A549 (cell line): ENCODE measurements around the gene GUCY1A1.

Experiments used
- EP300 ChIP-seq, 2 experiments: fragments of >200 bp; sonication (Bioruptor Twin); formaldehyde crosslinking; IDR thresholded peaks; 2 replicates in 1 of 2; 3 replicates in 1 of 2; pipeline ENCODE4 v1.6.1; 2016 to 2017
- HDAC2 ChIP-seq: fragments of 200-600 bp; sonication (generic); IDR thresholded peaks from 2 replicates; pipeline ENCODE4 v1.6.1; 2016
- JUN ChIP-seq, 2 experiments: fragments of >200 bp; sonication (Bioruptor Twin); formaldehyde crosslinking; IDR thresholded peaks; 2 replicates in 1 of 2; 3 replicates in 1 of 2; pipeline ENCODE4 v1.6.1; 2016 to 2017
- NFE2L2 ChIP-seq: fragments of 150-350 bp; conservative IDR thresholded peaks from 2 replicates; pipeline ENCODE4 v1.6.1; 2014; ENCODE audit warnings: low read length
- POLR2A ChIP-seq: IDR thresholded peaks from 2 replicates; pipeline ENCODE4 v1.6.1; 2012; ENCODE audit warnings: mild to moderate bottlenecking, low read length
- POLR2AphosphoS2 ChIP-seq: conservative IDR thresholded peaks from 2 replicates; pipeline ENCODE4 v1.6.1; 2012; ENCODE audit warnings: low read length, improper control_type of control experiment, inconsistent platforms
- RNF2 ChIP-seq: fragments of 200-600 bp; sonication (generic); IDR thresholded peaks from 2 replicates; pipeline ENCODE4 v1.6.1; 2016; ENCODE audit warnings: low read depth, mild to moderate bottlenecking, antibody characterized with exemption, moderate library complexity, borderline replicate concordance
- ZC3H11A ChIP-seq: fragments of 450-650 bp; IDR thresholded peaks from 2 replicates; pipeline ENCODE4 v1.6.1; 2014; ENCODE audit warnings: antibody characterized with exemption, mild to moderate bottlenecking
- ZFP36 ChIP-seq: fragments of 450-650 bp; IDR thresholded peaks from 2 replicates; pipeline ENCODE4 v1.6.1; 2014; ENCODE audit warnings: borderline replicate concordance; ENCODE audit not compliant: partially characterized antibody
- TF ChIP-seq, protein P1 (sequence below): fragments of >200 bp; sonication (Bioruptor Twin); formaldehyde crosslinking; IDR thresholded peaks from 3 replicates; pipeline ENCODE4 v1.5.1; 2016
- TF ChIP-seq, protein P2 (sequence below): fragments of >200 bp; sonication (Bioruptor Twin); formaldehyde crosslinking; IDR thresholded peaks from 3 replicates; pipeline ENCODE4 v1.6.1; 2016
- TF ChIP-seq, protein P3 (sequence below): IDR thresholded peaks from 2 replicates; pipeline ENCODE4 v1.6.1; 2012

DNA sequence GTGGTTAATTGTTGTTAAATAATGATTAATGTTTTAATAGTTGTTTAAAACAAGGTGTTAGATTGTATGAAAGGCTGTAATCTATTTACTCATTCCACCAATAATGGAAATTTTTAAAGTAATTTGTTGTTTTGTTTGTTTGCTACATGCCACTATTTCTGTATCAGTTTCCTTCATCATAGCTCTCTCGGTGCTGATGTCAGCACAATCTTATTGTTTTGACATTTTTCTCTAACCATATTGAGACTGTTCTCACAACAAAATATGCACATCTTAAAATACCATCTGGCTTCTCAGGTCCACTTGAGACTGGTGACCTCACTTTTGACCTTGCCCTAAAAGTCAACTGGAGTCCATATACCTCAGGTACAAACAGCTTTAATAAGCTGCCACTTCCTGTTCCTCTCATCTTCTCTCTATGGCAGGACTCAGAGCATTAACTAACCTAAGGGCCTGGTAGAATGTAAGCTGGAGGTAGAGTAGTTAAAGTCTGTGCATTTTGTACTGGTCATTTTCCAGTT, 91.2 kb downstream of the GUCY1A1 start:
- no peak for TF ChIP-seq RNF2
- no peak for TF ChIP-seq POLR2AphosphoS2
- TF ChIP-seq, protein P1, sequence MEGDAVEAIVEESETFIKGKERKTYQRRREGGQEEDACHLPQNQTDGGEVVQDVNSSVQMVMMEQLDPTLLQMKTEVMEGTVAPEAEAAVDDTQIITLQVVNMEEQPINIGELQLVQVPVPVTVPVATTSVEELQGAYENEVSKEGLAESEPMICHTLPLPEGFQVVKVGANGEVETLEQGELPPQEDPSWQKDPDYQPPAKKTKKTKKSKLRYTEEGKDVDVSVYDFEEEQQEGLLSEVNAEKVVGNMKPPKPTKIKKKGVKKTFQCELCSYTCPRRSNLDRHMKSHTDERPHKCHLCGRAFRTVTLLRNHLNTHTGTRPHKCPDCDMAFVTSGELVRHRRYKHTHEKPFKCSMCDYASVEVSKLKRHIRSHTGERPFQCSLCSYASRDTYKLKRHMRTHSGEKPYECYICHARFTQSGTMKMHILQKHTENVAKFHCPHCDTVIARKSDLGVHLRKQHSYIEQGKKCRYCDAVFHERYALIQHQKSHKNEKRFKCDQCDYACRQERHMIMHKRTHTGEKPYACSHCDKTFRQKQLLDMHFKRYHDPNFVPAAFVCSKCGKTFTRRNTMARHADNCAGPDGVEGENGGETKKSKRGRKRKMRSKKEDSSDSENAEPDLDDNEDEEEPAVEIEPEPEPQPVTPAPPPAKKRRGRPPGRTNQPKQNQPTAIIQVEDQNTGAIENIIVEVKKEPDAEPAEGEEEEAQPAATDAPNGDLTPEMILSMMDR: no peak
- no peak for TF ChIP-seq EP300 (IDR thresholded peaks at IDR 0.05)
- TF ChIP-seq POLR2A: no peak
- no peak for TF ChIP-seq NFE2L2
- no peak for TF ChIP-seq JUN (IDR thresholded peaks at IDR 0.05)
- TF ChIP-seq, protein P2, sequence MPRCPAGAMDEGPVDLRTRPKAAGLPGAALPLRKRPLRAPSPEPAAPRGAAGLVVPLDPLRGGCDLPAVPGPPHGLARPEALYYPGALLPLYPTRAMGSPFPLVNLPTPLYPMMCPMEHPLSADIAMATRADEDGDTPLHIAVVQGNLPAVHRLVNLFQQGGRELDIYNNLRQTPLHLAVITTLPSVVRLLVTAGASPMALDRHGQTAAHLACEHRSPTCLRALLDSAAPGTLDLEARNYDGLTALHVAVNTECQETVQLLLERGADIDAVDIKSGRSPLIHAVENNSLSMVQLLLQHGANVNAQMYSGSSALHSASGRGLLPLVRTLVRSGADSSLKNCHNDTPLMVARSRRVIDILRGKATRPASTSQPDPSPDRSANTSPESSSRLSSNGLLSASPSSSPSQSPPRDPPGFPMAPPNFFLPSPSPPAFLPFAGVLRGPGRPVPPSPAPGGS: no peak
- TF ChIP-seq HDAC2: no peak
- TF ChIP-seq ZFP36: no peak
- TF ChIP-seq ZC3H11A: no peak
- TF ChIP-seq, protein P3, sequence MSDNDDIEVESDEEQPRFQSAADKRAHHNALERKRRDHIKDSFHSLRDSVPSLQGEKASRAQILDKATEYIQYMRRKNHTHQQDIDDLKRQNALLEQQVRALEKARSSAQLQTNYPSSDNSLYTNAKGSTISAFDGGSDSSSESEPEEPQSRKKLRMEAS: no peak
